Cortex of kidney (tissue), 1 donor: ENCODE measurements around the gene C2orf92.
A peak's percentile ranks its signal among the peaks of the same experiment; 100 is the strongest.
"Not testable (repeated sequence)": the region's sequence is repeated elsewhere in the genome, so short reads cannot be mapped to it uniquely, and the experiment has no call there.

Source experiments
- DNase-seq: peaks from one replicate; lab custom pipeline; 2025; lab: John Stamatoyannopoulos, UW

Gene C2orf92

DNA sequence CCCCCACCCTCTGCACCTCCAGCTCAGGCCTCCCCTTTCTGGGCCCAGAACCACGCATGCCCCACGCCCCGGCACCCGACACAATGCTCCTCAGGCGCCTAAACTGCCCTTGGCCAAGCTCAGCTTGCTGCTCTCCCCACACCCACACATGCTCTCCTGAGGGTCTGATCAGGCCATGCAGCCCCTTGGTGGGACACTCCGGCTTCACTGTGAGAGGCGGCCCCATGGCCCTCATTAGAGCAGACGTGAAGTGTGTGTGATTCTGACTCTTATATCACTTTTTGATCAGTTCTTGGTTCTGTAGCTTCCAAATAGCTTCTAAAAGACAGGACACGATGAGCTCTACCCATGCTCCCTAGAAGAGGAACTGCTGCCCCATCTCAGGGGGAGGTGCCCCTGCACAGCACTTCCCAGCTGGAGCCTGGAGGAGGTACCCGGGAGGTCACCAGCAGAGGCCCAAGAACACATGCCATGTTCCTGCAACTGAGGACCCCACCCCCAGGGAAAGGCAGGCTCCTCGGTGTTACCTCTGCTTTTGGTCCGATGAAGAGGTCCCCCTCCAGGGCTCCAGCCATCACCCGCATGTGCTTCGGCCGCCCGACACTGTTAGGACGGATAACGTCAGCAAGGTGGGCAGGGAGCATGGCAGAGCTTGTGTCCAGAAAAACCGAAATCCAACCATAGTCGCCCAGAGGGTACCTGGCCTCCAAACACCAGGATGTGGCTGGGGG lies 9.3 kb upstream of the C2orf92 start:
- no peak for DNase-seq

- no peak for DNase-seq
Observed at GRCh38 chr2:97660775-97661389, 8.6 kb upstream of the C2orf92 start.

- no peak for DNase-seq
Observed at GRCh38 chr2:97661927-97662326, 7.6 kb upstream of the C2orf92 start.

DNA sequence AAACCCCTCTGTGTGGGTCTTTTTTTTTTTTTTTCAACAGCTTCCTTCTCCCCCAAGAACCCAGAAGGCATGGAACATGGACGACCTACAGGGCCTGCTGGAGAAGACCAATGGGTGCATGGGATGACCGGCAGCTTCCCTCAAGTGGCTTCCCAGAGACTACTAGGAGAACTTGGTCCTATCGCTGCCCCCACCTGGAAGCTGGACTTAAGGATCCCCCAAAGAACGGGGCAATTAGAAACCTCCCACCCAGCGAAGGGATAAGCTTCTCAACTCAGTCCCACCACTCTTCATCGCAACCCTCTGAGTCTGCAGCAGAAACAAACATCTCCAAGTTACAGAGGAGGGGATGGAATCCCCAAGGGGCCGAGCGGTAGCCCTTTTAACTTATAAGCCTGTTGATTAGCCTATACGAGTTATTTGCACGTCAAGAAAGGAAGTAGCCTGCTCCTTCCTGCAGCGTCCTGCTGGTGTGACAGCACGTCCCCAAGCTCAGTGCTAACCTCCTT lies 7.1 kb upstream of the C2orf92 start:
- no peak for DNase-seq

- no peak for DNase-seq
Observed at GRCh38 chr2:97662895-97663625, 6.5 kb upstream of the C2orf92 start.

GRCh38 chr2:97663626-97663961 lies 5.9 kb upstream of the C2orf92 start:
- DNase-seq = no peak

GRCh38 chr2:97663962-97664635 lies 5.4 kb upstream of the C2orf92 start, which contains the start of gene ACTR1B:
ACTR1B (minus strand) TSS chr2:97664044; CDS start chr2:97663890, 154 bp downstream.
- peak; percentile 77 for DNase-seq

DNA sequence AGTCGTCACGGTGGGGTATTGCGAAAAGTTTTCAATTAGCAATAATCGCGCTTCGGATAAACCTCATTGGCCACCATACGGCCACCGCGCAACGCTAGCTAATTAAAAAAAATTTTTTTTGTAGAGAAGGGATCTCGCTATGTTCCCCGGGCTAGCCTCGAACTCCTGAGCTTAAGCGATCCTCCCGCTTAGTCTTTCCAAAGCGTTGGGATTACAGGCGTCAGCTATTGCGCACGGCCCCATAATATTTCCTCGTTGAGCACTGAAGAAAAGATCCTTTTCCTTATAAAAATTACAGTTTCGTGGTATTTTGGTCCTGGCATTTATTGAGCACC lies 4.9 kb upstream of the C2orf92 start:
- DNase-seq = no peak

- DNase-seq = no peak
Observed at GRCh38 chr2:97670471-97670870, 958 bp downstream of the C2orf92 start.

GRCh38 chr2:97671526-97671925 lies 2.0 kb downstream of the C2orf92 start:
- no peak for DNase-seq

GRCh38 chr2:97672606-97673140 lies 3.2 kb downstream of the C2orf92 start:
- not testable (repeated sequence) for DNase-seq

- no peak for DNase-seq
Observed at GRCh38 chr2:97673182-97673914, 3.8 kb downstream of the C2orf92 start.

DNA sequence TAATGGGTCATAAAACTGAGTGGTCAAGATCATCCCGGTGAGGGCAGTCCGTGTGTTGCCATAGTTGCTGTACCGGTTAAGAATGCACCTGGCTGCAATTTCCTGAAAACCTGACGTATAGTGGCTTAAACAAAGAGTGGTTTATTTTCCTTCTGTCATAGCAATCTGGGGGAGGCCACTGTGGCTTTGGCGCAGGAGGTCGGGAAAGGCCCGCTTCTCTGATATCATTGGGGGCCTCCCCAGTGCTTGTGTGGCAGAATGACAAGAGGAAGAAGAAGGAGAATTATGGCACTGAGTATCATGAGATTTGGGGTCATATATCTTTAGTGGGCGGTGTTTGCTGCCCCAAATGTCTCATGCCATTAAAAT lies 4.4 kb downstream of the C2orf92 start:
- no peak for DNase-seq

DNA sequence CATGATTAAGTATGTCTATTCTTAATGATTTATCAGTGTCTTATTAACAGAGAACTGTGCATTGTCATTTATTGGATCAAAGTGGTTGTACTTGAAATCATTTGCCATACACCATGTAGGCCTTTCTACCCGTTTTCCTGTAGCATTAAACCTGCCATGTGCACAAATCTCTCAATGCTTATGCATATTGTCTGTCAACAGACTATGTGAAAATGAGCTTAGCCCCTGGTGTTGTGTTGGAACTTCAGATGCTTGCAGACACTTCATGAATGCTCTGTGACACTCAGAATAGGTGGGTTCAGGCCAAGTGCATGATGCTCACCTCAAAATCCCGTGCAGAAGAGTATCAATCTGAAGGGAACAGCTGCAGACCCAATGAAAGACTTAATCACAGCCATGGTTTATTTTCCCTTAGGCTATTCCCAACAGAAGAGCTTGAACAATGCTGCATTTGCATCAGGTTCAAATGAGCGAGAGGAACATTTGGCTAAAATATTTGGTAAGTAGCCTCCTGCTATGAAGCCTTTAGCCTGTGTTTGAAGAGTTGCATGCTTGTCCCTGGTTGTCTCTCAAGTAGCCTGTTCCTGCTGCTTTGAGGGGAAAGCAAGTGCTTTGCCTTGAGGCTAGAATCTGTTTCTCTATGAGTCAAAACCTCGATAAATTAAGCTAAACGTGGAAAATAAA lies 6.1 kb downstream of the C2orf92 start:
- no peak for DNase-seq

DNA sequence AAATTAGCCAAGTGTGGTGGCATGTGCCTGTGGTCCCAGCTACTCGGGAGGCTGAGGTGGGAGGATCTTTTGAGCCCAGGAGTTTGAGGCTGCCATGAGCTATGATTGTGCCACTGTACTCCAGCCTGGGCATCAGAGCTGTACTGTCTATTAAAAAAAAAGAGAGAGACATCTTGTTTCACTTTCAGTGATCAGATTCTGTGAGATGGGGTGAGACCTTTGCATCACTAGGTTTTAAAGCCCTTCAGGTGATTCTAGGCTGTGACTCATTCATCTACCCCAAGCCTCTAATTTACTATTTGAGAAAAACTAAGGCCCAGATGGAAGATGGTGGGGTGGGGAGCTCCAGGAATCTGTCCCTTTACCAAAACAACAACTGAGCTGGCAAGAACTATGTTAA lies 7.1 kb downstream of the C2orf92 start:
- no peak for DNase-seq

DNA sequence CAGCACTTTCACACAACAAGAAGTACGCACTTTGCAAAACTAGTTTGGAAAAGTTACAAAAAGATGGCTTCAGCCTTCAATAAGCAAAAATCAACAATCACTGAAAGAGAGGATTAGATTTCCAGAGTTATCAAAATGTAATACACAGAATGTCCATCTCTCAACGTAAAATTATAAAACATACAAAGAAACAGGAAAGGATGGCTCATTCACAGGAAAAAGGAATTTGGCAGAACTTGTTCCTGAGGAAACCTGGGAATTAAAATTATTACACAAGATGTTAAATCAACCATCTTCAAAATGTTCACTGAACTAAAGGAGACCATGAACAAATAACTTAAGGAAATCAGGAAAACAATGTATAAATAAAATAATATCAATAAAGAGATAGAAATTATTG lies 8.0 kb downstream of the C2orf92 start:
- no peak for DNase-seq

DNA sequence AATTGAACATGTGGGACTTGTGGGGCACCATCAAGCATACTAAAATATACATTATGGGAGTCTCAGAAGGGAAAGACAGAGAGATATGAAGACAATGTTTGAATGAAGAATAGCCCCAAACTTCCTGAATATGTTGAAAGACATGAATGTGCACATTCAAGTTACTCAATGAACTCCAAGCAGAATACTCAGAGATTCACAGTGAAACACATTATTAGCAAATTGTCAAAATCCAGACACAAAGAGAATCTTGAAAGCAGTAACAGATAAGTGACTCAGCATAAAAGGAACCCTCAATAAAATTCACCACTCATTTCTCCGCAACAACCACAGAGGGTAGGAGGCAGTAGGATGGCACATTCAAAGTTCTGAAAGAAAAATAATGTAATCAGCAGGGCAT lies 8.8 kb downstream of the C2orf92 start:
- DNase-seq = no peak

- not testable (repeated sequence) for DNase-seq
Observed at GRCh38 chr2:97687235-97687634, 17.7 kb downstream of the C2orf92 start.

DNA sequence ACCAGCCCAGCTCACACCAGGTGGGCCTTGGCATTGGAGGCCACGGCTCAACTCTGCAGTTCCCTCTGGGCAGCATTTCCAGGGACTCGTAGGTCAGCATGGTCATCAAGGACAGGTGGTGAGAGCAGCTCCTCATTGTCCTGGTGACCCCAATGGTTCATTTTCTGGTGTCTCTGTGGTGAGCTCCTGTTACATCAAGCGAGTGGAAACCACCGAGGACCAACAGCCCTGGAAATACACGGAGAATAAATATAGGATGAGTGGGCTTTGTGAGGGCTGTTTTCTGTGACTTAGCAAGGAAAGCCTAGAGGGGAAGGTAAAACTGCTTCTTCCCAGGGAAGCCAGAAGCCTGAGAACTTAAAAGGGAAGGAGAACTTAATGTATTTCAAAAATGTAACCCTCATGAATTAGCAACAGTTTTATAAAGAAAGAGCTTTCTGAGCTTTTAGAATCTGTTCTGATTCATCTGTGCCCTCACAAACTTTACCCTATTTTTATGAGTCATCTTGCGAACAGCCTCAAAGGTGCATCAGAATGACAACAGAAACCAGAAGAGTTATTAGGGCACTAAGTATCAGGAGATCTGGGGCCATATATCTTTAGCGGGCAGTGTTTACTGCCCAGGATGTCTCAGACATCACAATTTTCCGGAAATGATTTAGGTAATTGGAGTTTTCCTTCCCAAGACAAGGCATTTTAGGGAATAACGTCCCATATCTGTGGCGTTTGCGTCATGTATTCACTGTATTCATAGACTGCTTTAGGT lies 18.7 kb downstream of the C2orf92 start:
- no peak for DNase-seq

- DNase-seq = no peak
Observed at GRCh38 chr2:97691166-97691565, 21.7 kb downstream of the C2orf92 start.
